ENCODE measurements around the gene STON2.

DNA sequence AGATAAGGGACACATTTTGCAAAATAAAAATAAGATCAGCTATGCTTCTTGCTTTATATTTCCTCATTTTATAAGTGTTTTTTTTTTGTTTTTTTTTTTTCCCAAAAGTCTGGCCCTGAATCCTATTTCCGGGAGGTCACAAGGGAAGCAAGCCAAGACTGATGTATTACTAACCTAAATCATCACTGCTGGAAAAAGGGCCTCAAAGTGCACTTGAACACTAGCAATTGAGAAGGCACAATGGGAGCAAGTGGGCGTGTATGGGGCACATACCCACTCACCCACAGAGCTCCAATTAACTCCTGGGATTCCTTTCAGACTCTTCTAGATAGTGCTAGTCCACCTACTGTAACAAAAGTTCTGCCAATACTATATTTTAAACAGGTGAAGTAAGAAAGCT lies 58.8 kb downstream of the STON2 start:
- TF ChIP-seq POLR2A (IDR thresholded peaks at IDR 0.05; ENCODE audit: low read length) (no peak), GATA1 (IDR thresholded peaks at IDR 0.05; ENCODE audit: low read depth, low read length) (no peak)
